Esophagus muscularis mucosa (tissue), 4 donors: Measurements from ENCODE around the gene ZFHX3. TPM values are rescaled to one million over a fixed set of nuclear protein-coding genes. Genes with fewer than 3 reads are reported as not detected.
A peak's percentile ranks its signal among the peaks of the same experiment; 100 is the strongest.

Experiments
- DNase-seq: peaks from one replicate; pipeline ENCODE4 v3.0.0-alpha.2; 2017; ENCODE audit errors: extremely low spot score
- H3K27ac ChIP-seq, 4 donors: fragments of 200-600 bp; sonication (generic); replicated peaks in 1 of 4; 1 replicate in 3 of 4; 2 replicates in 1 of 4; pipeline ENCODE4 v1.5.1; 2016 to 2019; ENCODE audit warnings: mild to moderate bottlenecking in 1 of 4
- H3K27me3 ChIP-seq, 4 donors: fragments of 200-600 bp; sonication (generic); one replicate each; pipeline versions ENCODE4 v1.5.1 to v1.6.0; 2016 to 2019
- H3K36me3 ChIP-seq, 4 donors: fragments of 200-600 bp; sonication (generic); one replicate each; pipeline ENCODE4 v1.5.1; 2016 to 2019
- H3K4me1 ChIP-seq, 4 donors: fragments of 200-600 bp; sonication (generic); one replicate each; pipeline ENCODE4 v1.5.1; 2016 to 2019
- H3K4me3 ChIP-seq, 4 donors: fragments of 200-600 bp; sonication (generic); 1 replicate in 2 of 4; 2 replicates in 2 of 4; pipeline ENCODE4 v1.5.1; 2016 to 2019; ENCODE audit warnings: mild to moderate bottlenecking in 4 of 4, moderate library complexity in 1 of 4
- H3K9me3 ChIP-seq, 4 donors: fragments of 200-600 bp; sonication (generic); 1 replicate in 3 of 4; 2 replicates in 1 of 4; pipeline ENCODE4 v1.5.1; 2016 to 2019
- EP300 ChIP-seq: sonication (generic); formaldehyde crosslinking; IDR thresholded peaks from one replicate; pipeline ENCODE4 v1.6.1; 2017; ENCODE audit warnings: antibody characterized with exemption
- POLR2A ChIP-seq: fragments of 450-650 bp; IDR thresholded peaks from one replicate; pipeline ENCODE4 v1.6.1; 2017; ENCODE audit warnings: antibody characterized with exemption, moderate library complexity, mild to moderate bottlenecking, low read depth
- POLR2AphosphoS5 ChIP-seq, 2 donors: sonication (generic); formaldehyde crosslinking; IDR thresholded peaks; one replicate each; pipeline ENCODE4 v1.6.1; 2017; ENCODE audit warnings: antibody characterized with exemption in 2 of 2
- WGBS: methylation state at CpG from one replicate; pipeline ENCODE4 v1.1.5; 2018; 5-methylcytosine and 5-hydroxymethylcytosine counted together
- intact Hi-C: fragments of 100-400 bp; cut with DNase I; formaldehyde crosslinking; loops from one replicate; pipeline ENCODE4 v1.15.1; 2023
- total RNA-seq, 4 donors: library from RNA; depleted of rRNA; stranded (reverse); fragments of >200 nt; gene quantifications; one replicate each; pipeline versions ENCODE4 v1.1.0 to v1.2.1, GENCODE V29; 2016
- TF ChIP-seq, protein P1 (sequence below), 3 experiments: fragments of 200-600 bp in 2 of 3; fragments of 450-650 bp in 1 of 3; sonication (generic) in 2 of 3; IDR thresholded peaks; one replicate each; pipeline ENCODE4 v1.5.1; 2017 to 2019; ENCODE audit warnings: antibody characterized with exemption in 3 of 3, mild to moderate bottlenecking in 2 of 3, moderate library complexity in 1 of 3

ZFHX3 gene
- total RNA-seq, 4 donors from 2014 or later, result 25.7 to 53.0 (median 30.6) TPM

DNA sequence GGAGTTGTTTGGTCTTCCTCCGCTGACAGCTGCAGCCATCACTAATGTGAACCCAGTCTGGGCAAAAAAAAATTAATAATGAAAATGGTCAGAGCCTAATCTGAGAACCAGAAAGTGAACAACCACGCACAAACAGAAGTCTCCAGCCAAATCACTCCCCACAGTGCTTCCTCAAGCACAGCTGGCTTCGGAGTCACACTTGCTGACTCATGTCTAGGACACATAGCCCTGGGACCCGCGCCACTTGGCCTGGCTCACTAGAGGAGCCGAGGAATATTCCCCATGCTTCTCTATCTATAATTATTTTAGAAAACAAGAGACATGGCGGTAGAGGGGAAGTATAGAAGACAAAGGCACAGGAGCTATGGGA lies 109.1 kb downstream of the ZFHX3 start:
- Histone ChIP-seq H3K9me3 (no peaks in the 10 kb centered on the region), H3K27ac (peak overlapping the region; percentile 70 to 76 (median 75)), H3K4me3 (peak overlapping the region in 1 of 4 donors; percentile 28), H3K27me3 (no peaks in the 10 kb centered on the region), H3K36me3 (no peaks in the 10 kb centered on the region), H3K4me1 (peaks cover 35 to 54% (median 47%) of the 10 kb centered on the region in 4 donors)
- peak; percentile 96 for DNase-seq
- WGBS, result 39% methylated on average over 7 of the region's 7 CpGs
- intact Hi-C loops, result no loop called here
- TF ChIP-seq, protein P1, sequence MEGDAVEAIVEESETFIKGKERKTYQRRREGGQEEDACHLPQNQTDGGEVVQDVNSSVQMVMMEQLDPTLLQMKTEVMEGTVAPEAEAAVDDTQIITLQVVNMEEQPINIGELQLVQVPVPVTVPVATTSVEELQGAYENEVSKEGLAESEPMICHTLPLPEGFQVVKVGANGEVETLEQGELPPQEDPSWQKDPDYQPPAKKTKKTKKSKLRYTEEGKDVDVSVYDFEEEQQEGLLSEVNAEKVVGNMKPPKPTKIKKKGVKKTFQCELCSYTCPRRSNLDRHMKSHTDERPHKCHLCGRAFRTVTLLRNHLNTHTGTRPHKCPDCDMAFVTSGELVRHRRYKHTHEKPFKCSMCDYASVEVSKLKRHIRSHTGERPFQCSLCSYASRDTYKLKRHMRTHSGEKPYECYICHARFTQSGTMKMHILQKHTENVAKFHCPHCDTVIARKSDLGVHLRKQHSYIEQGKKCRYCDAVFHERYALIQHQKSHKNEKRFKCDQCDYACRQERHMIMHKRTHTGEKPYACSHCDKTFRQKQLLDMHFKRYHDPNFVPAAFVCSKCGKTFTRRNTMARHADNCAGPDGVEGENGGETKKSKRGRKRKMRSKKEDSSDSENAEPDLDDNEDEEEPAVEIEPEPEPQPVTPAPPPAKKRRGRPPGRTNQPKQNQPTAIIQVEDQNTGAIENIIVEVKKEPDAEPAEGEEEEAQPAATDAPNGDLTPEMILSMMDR (IDR thresholded peaks at IDR 0.05), result no peak
- TF ChIP-seq POLR2AphosphoS5 (IDR thresholded peaks at IDR 0.05), result peak; percentile 49 to 68

DNA sequence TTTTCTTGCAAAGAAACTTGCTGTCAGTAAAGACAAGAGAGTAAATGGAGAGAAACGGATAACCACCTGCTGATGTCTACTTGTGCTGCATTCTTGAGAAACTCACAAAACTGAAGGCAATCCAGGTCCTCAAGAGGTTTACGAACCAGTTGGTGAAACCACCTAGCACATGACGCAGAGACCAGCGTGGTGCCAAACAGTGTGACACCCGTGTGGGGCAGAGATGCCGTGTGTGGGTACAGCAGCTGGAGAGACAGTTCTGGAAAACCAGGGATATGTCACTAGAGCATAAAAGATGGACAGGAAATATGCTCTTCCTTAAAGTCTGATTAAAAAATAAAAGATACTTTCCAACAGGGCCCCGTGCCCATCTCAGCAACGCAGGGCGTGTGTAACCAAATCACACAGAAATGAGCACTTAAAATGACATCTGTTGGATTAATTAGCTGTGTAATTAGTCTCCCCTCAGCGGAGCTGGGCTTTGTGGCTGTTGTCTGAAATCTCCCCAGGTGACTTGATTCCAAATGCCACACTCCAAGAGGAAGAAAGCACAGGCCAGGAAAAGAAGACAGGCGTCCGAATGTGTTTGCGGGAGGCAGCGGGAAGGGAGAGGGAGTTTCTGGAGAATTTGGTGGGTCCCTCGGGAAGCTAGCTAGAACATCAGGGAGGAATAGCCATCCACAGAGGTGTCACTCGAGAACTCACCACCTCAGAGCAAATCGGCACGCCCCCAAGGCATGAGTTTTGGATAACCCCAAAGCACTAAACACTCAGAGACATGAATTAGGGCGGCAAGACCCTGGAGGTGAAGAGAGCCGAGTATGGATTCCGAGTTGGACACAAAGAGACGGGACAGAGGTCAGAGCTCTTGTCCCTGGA lies 109.8 kb downstream of the ZFHX3 start:
- H3K9me3 ChIP-seq, result no peaks in the 10 kb centered on the region
- no peak for DNase-seq
- H3K27ac ChIP-seq, result peak overlapping the region; percentile 70 to 76 (median 75)
- intact Hi-C loops, result no loop called here
- 80% methylated on average over 22 of the region's 22 CpGs for WGBS
- H3K4me3 ChIP-seq, result peak overlapping the region in 1 of 4 donors; percentile 28
- no peaks in the 10 kb centered on the region for H3K27me3 ChIP-seq
- H3K36me3 ChIP-seq, result no peaks in the 10 kb centered on the region
- peaks cover 35 to 59% (median 47%) of the 10 kb centered on the region in 4 donors for H3K4me1 ChIP-seq
- TF ChIP-seq, protein P1 (IDR thresholded peaks at IDR 0.05), result no peak
- TF ChIP-seq POLR2A (no peak), EP300 (no peak), POLR2AphosphoS5 (IDR thresholded peaks at IDR 0.05) (no peak)

DNA sequence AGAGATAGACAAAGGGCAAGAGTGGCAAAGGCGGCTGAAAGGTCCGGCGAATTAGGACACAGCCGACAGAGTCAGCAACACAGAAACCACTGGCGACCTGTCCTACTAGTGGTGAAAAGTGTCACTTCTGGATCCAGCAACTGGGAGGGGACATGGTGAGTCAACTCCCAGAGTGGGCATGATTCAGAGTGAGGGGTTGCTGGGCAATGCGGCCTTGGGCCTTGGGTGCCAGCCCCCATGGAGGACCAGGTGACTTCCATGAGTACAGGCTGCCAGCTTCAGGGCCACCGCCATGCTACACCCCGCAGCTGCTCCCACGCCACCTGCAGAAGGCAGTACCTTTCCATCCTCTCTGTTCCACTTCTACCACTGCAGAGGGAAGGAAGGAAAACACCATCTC lies 110.6 kb downstream of the ZFHX3 start:
- no peaks in the 10 kb centered on the region for H3K9me3 ChIP-seq
- WGBS, result 88% methylated on average over 9 of the region's 9 CpGs
- no peak overlapping the region for H3K4me3 ChIP-seq
- TF ChIP-seq POLR2AphosphoS5 (IDR thresholded peaks at IDR 0.05), result no peak
- no peak for TF ChIP-seq POLR2A
- no peak for TF ChIP-seq EP300
- TF ChIP-seq, protein P1 (IDR thresholded peaks at IDR 0.05), result no peak
- no peaks in the 10 kb centered on the region for H3K36me3 ChIP-seq
- H3K27ac ChIP-seq, result no peak overlapping the region
- intact Hi-C loops, result no loop called here
- no peak for DNase-seq
- no peaks in the 10 kb centered on the region for H3K27me3 ChIP-seq
- H3K4me1 ChIP-seq, result peaks cover 37 to 62% (median 51%) of the 10 kb centered on the region in 4 donors

DNA sequence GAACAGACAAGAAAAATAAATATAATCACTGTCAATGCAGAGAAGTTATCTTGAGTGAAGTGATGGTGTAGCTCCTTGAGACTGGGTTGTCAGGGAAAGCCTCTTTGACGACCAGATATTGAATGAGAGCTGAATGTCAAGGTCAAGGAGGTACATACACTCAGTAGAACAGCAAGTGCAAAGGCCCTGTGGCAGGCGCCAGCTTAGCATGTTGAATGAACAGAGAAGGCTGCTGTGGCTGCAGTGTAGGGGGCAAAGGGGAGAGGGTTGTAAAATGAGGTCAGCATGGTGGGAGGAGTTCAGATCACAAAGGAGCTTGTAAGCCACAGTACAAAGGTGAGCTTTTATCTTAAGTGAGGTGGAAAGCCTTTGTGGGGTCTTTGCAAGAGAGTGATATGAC lies 111.5 kb downstream of the ZFHX3 start:
- DNase-seq, result no peak
- TF ChIP-seq POLR2A, result no peak
- TF ChIP-seq, protein P1 (IDR thresholded peaks at IDR 0.05), result no peak
- TF ChIP-seq POLR2AphosphoS5 (IDR thresholded peaks at IDR 0.05), result no peak
- TF ChIP-seq EP300, result no peak
- no peak overlapping the region for H3K4me3 ChIP-seq
- H3K4me1 ChIP-seq, result peaks cover 46 to 72% (median 61%) of the 10 kb centered on the region in 4 donors
- no peaks in the 10 kb centered on the region for H3K9me3 ChIP-seq
- no peak overlapping the region for H3K27ac ChIP-seq
- 95% methylated on average over 2 of the region's 2 CpGs for WGBS
- no peaks in the 10 kb centered on the region for H3K27me3 ChIP-seq
- intact Hi-C loops, result no loop called here
- no peaks in the 10 kb centered on the region for H3K36me3 ChIP-seq
